HG02885 (cell line): ENCODE measurements around the gene DEPP1.
A peak's percentile ranks its signal among the peaks of the same experiment; 100 is the strongest.

ENCODE experiments used
- ATAC-seq: cut with Tn5 transposase; IDR thresholded peaks from one replicate; pipeline ENCODE4 v1.9.1; 2021; ENCODE audit warnings: mild to moderate bottlenecking; ENCODE audit not compliant: unreplicated experiment, poor library complexity

Gene DEPP1

GRCh38 chr10:44956717-44957706 lies 21.6 kb downstream of the DEPP1 start:
- no peak for ATAC-seq

DNA sequence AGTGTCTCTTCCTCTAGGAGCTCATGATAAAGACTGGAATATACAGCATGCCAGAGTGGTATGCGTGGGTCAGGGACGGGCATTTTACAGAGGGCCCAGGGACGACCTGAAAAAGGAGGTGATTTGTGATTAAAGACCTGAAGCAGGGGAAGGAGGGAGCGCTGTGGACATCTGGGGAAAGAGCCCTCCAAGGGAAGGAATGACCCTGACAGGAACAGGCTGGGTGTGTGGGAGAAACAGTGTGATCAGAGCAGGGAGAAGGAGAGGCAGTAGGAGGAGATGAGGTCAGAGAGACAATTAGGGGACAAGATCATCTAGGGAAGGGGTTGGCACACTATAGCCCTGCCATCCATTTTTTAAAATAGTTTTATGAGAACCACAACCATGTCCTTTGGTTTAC lies 22.4 kb downstream of the DEPP1 start:
- no peak for ATAC-seq

DNA sequence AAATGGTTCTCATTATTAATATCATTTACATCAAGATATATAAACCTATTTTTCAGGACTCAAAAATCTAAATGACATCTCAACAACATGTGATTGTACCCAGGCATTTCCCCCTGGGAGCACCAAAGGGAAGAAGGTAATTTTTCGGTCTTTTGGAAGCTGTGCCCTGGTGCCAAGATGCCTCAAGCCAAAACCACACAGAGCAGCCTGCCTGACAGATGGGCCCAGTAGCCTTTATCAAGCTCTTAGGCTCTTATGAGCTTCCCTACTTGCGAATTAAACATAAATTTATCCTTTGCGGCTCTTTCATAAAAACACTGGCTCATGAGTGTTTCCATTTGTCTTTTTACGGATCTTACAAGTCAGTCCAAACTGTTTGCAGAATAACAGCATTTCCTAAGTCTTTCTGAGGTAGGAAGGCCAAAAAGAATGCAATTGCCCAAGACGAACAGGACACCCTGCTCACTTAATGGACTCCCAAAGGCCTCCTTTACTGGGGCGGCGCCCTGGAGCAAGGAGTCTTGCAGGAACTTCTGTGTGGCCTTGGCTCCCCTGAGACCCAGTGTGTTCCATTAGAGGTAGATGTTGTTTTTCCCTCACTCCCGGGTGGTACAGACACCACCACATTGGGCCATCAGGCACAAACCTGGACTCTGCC lies 23.1 kb downstream of the DEPP1 start:
- ATAC-seq: no peak

GRCh38 chr10:44954962-44955361 lies 23.6 kb downstream of the DEPP1 start:
- no peak for ATAC-seq

- ATAC-seq: no peak
Measured at GRCh38 chr10:44954042-44954441, 24.6 kb downstream of the DEPP1 start.

- ATAC-seq: no peak
Measured at GRCh38 chr10:44952779-44953231, 25.8 kb downstream of the DEPP1 start.

DNA sequence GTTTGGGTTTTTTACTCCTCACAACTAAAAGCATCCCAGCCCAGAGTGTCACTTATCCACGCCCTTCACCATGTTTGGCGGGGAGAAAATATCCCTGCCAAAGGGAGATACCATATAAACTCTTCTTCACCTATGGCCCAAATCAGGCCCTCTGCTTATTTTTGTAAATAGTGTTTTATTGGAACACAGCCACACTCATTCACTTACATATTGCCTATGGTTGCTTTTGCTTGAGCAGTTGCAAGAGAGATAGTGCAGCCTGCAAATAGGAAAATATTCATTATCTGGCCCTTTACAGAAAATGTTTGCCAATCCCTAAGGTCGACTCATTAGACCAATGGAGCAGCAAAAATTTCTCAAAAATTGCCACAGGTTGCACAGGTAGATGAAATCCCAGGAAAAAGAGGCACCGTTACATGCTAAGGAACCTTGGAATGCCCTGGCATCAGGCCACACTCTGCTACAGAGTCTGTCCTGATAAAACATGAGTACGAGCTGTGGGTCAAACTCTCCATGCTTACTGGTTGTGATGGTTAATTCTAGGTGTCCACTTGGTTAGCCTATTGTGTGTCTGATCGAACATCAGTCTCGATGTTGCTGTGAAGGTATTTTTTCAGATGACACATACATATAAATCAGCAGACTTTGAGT lies 26.9 kb downstream of the DEPP1 start:
- ATAC-seq: no peak

GRCh38 chr10:44950326-44951225 lies 28.0 kb downstream of the DEPP1 start:
- no peak for ATAC-seq

- ATAC-seq: no peak
Measured at GRCh38 chr10:44949915-44950314, 28.7 kb downstream of the DEPP1 start.

- no peak for ATAC-seq
Measured at GRCh38 chr10:44949127-44949802, 29.3 kb downstream of the DEPP1 start.

DNA sequence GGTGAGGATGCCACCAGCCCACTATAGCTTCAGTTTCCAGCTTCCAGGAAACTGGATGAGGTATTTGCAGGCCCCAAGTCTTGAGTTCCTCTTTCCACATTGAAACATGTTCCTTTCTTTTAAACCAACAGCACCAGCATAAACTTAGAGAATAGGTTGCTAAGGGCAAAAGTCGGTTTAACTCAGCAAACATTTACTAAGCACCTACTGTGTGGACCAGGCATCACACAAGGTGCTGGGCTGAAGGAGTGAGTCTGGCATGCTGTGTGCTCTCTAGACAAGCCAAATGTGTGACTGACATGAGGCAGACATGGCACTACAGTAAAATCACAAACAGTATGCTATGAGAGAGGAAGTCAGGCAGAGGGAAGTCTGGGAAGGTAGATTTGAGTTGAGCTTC lies 30.0 kb downstream of the DEPP1 start:
- ATAC-seq: no peak

DNA sequence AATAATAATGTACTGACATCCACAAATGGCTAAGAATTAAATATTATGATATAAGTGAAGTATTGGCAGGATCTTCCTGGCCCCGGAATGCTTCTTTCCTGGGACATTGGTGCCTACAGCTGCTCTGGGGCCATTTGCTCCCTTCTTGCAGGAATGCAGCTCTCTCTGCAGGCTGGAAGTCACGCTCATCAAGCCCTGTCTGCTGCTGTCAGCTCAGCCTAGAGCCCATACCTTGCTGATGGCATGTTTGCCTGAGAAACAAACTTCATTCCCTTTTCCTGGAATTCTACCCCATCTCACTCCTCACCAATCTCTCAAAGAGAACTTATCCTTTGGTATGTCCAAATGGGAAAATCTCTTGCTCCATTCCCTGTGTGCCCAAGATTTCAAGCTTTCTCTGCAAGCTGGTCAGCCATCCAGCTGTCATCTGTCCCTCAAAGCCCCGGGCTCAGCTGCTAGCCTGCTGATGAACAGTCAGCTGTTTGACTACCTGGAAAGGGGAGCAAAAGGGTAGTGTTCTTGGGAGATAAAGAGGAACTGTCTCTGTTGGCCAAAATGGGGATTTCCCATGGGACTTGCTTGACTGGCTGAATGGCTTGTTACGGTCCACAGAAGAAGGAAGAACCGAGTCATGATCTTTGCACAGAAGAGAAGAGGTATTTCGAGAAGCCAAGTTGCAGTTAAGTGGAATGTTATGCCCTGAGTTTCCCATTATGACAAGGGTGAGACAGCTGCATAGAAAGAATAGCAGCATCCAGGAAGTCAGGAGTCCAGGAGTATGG lies 31.0 kb downstream of the DEPP1 start:
- ATAC-seq: peak; percentile 71

- peak; percentile 49 for ATAC-seq
Measured at GRCh38 chr10:44946205-44946604, 32.4 kb downstream of the DEPP1 start.

DNA sequence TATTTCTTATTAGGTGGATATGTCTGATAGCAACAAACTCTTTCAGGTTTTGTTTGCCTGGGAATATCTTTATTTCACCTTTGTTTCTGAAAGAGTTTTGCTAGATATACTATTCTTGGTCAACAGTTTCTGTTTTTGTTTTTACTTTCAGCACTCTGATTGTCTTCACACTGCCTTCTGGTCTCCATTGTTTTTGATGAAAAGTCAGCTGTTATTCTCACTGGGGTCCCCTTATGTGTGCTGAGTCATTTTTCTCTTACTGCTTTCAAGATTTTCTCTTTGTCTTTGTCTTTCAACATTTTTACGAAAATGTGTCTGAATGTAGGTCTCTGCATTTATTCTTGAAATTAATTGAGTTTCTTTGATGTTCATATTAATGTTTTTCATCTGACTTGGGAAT lies 34.3 kb downstream of the DEPP1 start:
- no peak for ATAC-seq

DNA sequence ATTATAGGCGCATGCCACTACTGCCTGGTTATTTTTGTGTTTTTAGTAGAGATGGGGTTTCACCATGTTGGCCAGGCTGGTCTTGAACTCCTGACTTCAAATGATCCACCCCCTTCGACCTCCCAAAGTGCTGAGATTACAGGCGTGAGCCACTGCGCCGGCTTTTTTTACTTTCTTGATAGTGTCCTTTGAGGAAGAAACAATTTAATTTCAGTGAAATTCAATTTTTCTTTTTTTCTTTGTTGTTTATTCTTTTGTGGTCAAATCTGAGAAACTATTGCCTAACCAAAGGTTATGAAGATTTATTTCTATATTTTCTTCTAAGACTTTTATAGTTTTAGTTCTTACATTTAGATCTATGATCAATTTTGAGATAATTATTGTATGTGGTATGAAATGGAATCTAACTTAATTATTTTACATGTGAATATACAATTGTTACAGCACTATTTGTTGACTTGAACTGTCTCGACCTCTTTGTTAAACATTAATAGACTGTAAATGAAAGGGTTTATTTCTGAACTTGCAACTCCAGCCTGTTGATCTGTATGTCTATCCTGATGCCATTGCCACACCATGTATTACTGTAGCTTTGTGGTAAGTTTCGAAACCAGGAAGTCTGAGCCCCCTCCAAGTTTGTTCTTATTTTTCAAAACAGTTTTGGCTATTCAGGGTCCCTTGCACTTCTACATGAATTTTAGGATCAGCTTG lies 38.8 kb downstream of the DEPP1 start:
- ATAC-seq: no peak

DNA sequence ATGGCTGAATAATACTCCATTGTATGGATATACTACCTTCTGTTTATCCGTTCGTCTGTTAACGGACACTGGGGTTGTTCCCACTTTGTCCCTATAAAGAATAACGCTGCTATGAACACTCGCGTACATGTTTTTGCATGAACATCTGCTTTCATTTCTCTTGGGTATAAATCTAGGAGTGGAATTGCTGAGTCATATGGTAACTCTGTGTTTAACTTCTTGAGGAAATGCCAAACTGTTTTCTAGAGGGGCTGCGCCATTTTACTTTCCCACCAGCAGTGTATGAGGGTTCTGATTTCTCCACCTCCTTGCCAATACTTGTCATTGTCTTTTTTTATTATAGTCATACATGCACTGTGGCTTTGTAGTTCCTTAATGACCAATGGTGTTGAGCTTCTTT lies 39.7 kb downstream of the DEPP1 start:
- ATAC-seq: no peak

- no peak for ATAC-seq
Measured at GRCh38 chr10:44937196-44938005, 41.2 kb downstream of the DEPP1 start.
